ENCODE results near the gene DERA. TPM values are rescaled to one million over a fixed set of nuclear protein-coding genes. Genes with fewer than 3 reads are reported as not detected.

Gene DERA
- total and polyA plus RNA-seq, 9 of the 15 experiments (the other 6 are each of a cell fraction or from before 2014, with no cell fraction given), result 5.5 to 15.5 (median 7.8) TPM

GRCh38 chr12:15910864-15911721, at the start of gene DERA (continued):
- TF ChIP-seq MYNN (IDR thresholded peaks at IDR 0.05) (no peak), MYNN (CRISPR knock-in tag; IDR thresholded peaks at IDR 0.05) (no peak), SIX5 (IDR thresholded peaks at IDR 0.05; ENCODE audit: borderline replicate concordance in 1 of 2, insufficient read depth in 1 of 2, low read depth in 1 of 2, low read length in 2 of 2) (no peak), ZNF318 (IDR thresholded peaks at IDR 0.05; ENCODE audit: borderline replicate concordance in 1 of 2, low read depth in 1 of 2) (no peak), ZNF592 (IDR thresholded peaks at IDR 0.05) (no peak), MITF (IDR thresholded peaks at IDR 0.05) (no peak), RUNX1 (IDR thresholded peaks at IDR 0.05; ENCODE audit: low read depth) (no peak), SP1 (CRISPR knock-in tag; IDR thresholded peaks at IDR 0.05) (no peak), ZBTB17 (CRISPR knock-in tag; IDR thresholded peaks at IDR 0.05) (no peak), SIN3A (IDR thresholded peaks at IDR 0.05; ENCODE audit: borderline replicate concordance in 2 of 2, control insufficient read depth in 1 of 2, low read depth in 2 of 2, low read length in 2 of 2) (no peak)

Measured in K562 (cell line).